ENCODE results near the gene SLCO4C1. TPM values are rescaled to one million over a fixed set of nuclear protein-coding genes. Genes with fewer than 3 reads are reported as not detected.

The SLCO4C1 gene
- total RNA-seq, 2 experiments from 2014 or later = 0.25 to 0.42 TPM

DNA sequence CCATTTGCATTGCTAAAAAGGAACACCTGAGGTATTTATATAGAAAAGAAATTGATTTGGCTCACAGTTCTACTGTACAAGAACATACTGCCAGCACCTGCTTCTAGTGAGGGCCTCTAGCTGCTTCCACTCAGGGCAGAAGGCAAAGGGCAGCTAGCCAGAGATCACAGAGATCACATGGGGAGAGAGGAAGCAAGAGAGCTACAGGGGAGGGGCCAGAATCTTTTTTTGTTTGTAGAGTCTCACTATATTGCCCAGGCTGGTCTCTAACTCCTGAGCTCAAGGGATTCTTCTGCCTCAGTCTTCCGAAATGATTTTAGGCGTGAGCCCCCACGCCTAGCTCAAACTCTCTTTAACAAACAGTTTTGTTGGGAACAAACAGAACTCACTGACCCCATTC lies 6.1 kb downstream of the SLCO4C1 start:
- peaks cover 5% of the 10 kb centered on the region for H3K4me1 Mint-ChIP-seq
- no peak overlapping the region for H3K27ac Mint-ChIP-seq
- DNase-seq = no peak
- ChIA-PET POLR2A (no interaction called here), CTCF (no interaction called here)
- H3K36me3 Mint-ChIP-seq (ENCODE audit: low read depth) = no peaks in the 10 kb centered on the region
- no peak overlapping the region for H3K4me3 Mint-ChIP-seq
- H3K27me3 Mint-ChIP-seq = peaks cover 7% of the 10 kb centered on the region
- H3K9me3 Mint-ChIP-seq = no peaks in the 10 kb centered on the region

GRCh38 chr5:102289251-102289899 lies 6.7 kb downstream of the SLCO4C1 start:
- DNase-seq = no peak
- Mint-ChIP-seq H3K9me3 (no peaks in the 10 kb centered on the region), H3K4me3 (no peak overlapping the region), H3K36me3 (ENCODE audit: low read depth) (no peaks in the 10 kb centered on the region), H3K4me1 (peaks cover under 1% of the 10 kb centered on the region), H3K27ac (no peak overlapping the region), H3K27me3 (peaks cover under 1% of the 10 kb centered on the region)
- POLR2A ChIA-PET = no interaction called here
- CTCF ChIA-PET = no interaction called here

DNA sequence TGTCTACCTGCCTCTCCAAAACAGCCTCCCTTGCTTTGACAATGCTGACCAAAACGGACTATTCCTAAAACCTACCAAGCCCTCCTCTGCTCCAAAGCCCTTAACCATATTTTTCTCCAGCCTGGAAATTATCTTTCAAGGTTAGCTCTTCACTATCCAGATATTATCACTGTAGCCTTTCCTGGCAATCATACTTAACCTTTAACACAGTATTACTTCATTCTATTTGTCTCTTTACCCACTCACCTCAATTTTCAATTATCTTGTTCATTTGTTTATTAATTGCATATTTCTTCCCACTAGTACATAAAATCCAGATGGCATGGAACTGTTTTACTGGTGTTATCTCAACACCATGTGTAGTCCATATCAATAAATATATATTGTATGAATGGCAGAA lies 7.5 kb downstream of the SLCO4C1 start:
- no peak for DNase-seq
- POLR2A ChIA-PET = no interaction called here
- Mint-ChIP-seq H3K4me3 (no peak overlapping the region), H3K4me1 (no peaks in the 10 kb centered on the region), H3K9me3 (no peaks in the 10 kb centered on the region), H3K27me3 (peaks cover 2% of the 10 kb centered on the region), H3K36me3 (ENCODE audit: low read depth) (no peaks in the 10 kb centered on the region), H3K27ac (no peak overlapping the region)
- CTCF ChIA-PET = no interaction called here

GRCh38 chr5:102286476-102286875 lies 9.6 kb downstream of the SLCO4C1 start:
- Mint-ChIP-seq H3K36me3 (ENCODE audit: low read depth) (no peaks in the 10 kb centered on the region), H3K9me3 (no peaks in the 10 kb centered on the region), H3K4me3 (no peak overlapping the region), H3K4me1 (peaks cover 6% of the 10 kb centered on the region), H3K27ac (no peak overlapping the region), H3K27me3 (peaks cover 2% of the 10 kb centered on the region)
- CTCF ChIA-PET = interaction anchor here (3.1 kb wide), 1 partner anchor 8 kb away, joined by 7 read pairs; no protein-coding TSS in a partner anchor
- no peak for DNase-seq
- POLR2A ChIA-PET = no interaction called here

GRCh38 chr5:102283102-102283797 lies 12.8 kb downstream of the SLCO4C1 start:
- Mint-ChIP-seq H3K4me1 (peaks cover 6% of the 10 kb centered on the region), H3K27me3 (peaks cover 4% of the 10 kb centered on the region), H3K27ac (no peak overlapping the region), H3K36me3 (ENCODE audit: low read depth) (no peaks in the 10 kb centered on the region), H3K4me3 (no peak overlapping the region), H3K9me3 (no peaks in the 10 kb centered on the region)
- no peak for DNase-seq
- ChIA-PET POLR2A (no interaction called here), CTCF (no interaction called here)

DNA sequence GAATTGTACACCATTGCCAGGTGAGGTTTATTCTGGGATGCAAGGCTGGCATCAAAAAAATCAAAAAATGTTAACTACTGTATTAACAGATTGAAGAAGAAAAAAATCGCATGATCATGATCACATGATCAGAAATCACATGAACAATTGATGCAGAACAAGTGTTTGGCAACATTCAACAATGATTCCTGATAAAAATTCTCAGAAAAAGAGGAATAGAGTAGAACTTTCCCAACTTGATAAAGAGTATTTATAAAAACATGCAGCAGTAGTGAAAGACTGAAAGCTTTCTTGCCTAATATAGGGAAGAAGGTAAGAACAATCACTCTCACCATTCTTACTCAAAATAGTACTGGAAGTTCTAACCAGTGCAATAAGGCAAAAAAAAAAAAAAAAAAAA lies 16.4 kb downstream of the SLCO4C1 start:
- H3K9me3 Mint-ChIP-seq = no peaks in the 10 kb centered on the region
- H3K4me1 Mint-ChIP-seq = peaks cover 6% of the 10 kb centered on the region
- CTCF ChIA-PET = no interaction called here
- no peak overlapping the region for H3K27ac Mint-ChIP-seq
- H3K4me3 Mint-ChIP-seq = no peak overlapping the region
- POLR2A ChIA-PET = no interaction called here
- H3K36me3 Mint-ChIP-seq (ENCODE audit: low read depth) = no peaks in the 10 kb centered on the region
- H3K27me3 Mint-ChIP-seq = peaks cover 6% of the 10 kb centered on the region
- DNase-seq = no peak

GRCh38 chr5:102278231-102278630 lies 17.9 kb downstream of the SLCO4C1 start:
- Mint-ChIP-seq H3K9me3 (no peaks in the 10 kb centered on the region), H3K4me1 (peaks cover 3% of the 10 kb centered on the region)
- CTCF ChIA-PET = no interaction called here

DNA sequence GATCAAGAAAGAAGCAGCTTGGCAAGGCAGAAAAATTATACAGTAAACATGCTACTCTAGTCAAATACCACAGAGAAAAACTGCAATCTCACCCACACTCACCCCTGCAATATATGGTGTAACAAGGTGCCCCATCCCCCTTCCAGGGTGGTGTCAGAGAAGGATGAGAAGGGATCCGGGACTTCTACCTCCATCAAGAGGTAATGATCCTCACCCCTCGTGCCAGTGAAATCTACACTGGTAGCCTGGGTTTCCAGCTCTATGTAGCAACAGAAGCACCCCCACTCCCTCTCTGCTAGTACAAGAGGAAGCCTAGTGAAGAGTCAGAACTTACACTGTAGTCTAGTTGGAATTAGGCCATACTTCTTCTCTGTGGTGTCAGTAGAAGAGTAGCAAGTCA lies 18.9 kb downstream of the SLCO4C1 start:
- no peak for DNase-seq
- Mint-ChIP-seq H3K27ac (no peak overlapping the region), H3K9me3 (no peaks in the 10 kb centered on the region), H3K36me3 (ENCODE audit: low read depth) (no peaks in the 10 kb centered on the region), H3K27me3 (peaks cover 4% of the 10 kb centered on the region), H3K4me1 (no peaks in the 10 kb centered on the region), H3K4me3 (no peak overlapping the region)
- POLR2A ChIA-PET = no interaction called here
- CTCF ChIA-PET = no interaction called here

More at GRCh38 chr5:102278231-102278630, 17.9 kb downstream of the SLCO4C1 start:
- Mint-ChIP-seq H3K36me3 (ENCODE audit: low read depth) (no peaks in the 10 kb centered on the region), H3K27ac (no peak overlapping the region), H3K27me3 (peaks cover 4% of the 10 kb centered on the region), H3K4me3 (no peak overlapping the region)
- DNase-seq = no peak
- POLR2A ChIA-PET = no interaction called here

- Mint-ChIP-seq H3K36me3 (ENCODE audit: low read depth) (no peaks in the 10 kb centered on the region), H3K4me1 (no peaks in the 10 kb centered on the region), H3K27me3 (no peaks in the 10 kb centered on the region), H3K9me3 (peaks cover 9% of the 10 kb centered on the region), H3K27ac (no peak overlapping the region), H3K4me3 (no peak overlapping the region)
- POLR2A ChIA-PET = no interaction called here
- DNase-seq = no peak
- CTCF ChIA-PET = no interaction called here
Measured at GRCh38 chr5:102271759-102272158, 24.3 kb downstream of the SLCO4C1 start.

DNA sequence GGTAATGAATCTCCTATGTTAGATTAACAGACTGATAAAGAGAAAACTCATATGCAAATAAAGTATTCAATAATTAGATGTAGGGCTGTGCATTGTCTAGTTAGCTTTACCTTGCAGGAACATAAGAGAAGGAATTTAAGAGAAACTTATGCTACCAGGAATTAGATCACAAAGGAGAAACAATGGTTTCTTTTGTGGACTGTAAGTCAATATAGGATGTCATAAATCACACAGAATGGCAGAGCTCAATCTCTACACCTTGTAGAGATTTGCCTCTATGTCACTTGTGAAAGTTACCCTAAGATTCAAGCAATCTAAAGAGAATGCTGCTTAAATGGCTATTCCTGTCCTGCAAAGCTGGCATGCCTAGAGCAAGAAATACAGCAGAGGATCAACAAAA lies 26.0 kb downstream of the SLCO4C1 start:
- POLR2A ChIA-PET = no interaction called here
- H3K27me3 Mint-ChIP-seq = no peaks in the 10 kb centered on the region
- no peaks in the 10 kb centered on the region for H3K4me1 Mint-ChIP-seq
- CTCF ChIA-PET = no interaction called here
- H3K4me3 Mint-ChIP-seq = no peak overlapping the region
- H3K9me3 Mint-ChIP-seq = peaks cover 9% of the 10 kb centered on the region
- no peak overlapping the region for H3K27ac Mint-ChIP-seq
- DNase-seq = no peak
- no peaks in the 10 kb centered on the region for H3K36me3 Mint-ChIP-seq (ENCODE audit: low read depth)

- Mint-ChIP-seq H3K36me3 (ENCODE audit: low read depth) (no peaks in the 10 kb centered on the region), H3K4me3 (no peak overlapping the region), H3K27me3 (no peaks in the 10 kb centered on the region), H3K4me1 (no peaks in the 10 kb centered on the region), H3K27ac (no peak overlapping the region), H3K9me3 (no peaks in the 10 kb centered on the region)
- no peak for DNase-seq
- ChIA-PET POLR2A (no interaction called here), CTCF (no interaction called here)
Measured at GRCh38 chr5:102262688-102263087, 33.4 kb downstream of the SLCO4C1 start.

DNA sequence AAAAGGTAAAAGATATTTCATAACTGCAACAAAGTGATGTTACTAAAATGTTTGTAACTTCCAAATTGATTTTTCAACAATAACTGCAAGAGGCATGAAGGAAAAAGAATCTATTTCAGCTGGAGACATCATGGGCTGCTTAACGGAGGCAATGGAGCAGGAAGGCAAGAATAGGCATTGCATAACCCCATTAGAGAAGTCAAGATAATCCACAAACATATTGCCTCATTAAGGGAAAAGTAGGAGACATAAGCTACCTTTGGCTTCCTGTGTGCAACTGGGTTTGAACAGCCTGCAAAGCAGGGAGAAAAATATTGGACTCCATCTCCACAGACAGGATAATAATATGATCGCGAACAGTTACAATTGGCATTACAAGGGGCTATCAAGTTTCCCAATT lies 46.7 kb downstream of the SLCO4C1 start:
- no peak for DNase-seq
- H3K4me1 Mint-ChIP-seq = no peaks in the 10 kb centered on the region
- no peak overlapping the region for H3K4me3 Mint-ChIP-seq
- POLR2A ChIA-PET = no interaction called here
- CTCF ChIA-PET = no interaction called here
- no peaks in the 10 kb centered on the region for H3K9me3 Mint-ChIP-seq
- no peaks in the 10 kb centered on the region for H3K27me3 Mint-ChIP-seq
- H3K36me3 Mint-ChIP-seq (ENCODE audit: low read depth) = no peaks in the 10 kb centered on the region
- H3K27ac Mint-ChIP-seq = no peak overlapping the region

- no peak for DNase-seq
- Mint-ChIP-seq H3K4me3 (no peak overlapping the region), H3K27ac (no peak overlapping the region), H3K27me3 (no peaks in the 10 kb centered on the region), H3K4me1 (no peaks in the 10 kb centered on the region), H3K9me3 (no peaks in the 10 kb centered on the region), H3K36me3 (ENCODE audit: low read depth) (no peaks in the 10 kb centered on the region)
- ChIA-PET CTCF (no interaction called here), POLR2A (no interaction called here)
Measured at GRCh38 chr5:102243213-102243612, 52.9 kb downstream of the SLCO4C1 start.

DNA sequence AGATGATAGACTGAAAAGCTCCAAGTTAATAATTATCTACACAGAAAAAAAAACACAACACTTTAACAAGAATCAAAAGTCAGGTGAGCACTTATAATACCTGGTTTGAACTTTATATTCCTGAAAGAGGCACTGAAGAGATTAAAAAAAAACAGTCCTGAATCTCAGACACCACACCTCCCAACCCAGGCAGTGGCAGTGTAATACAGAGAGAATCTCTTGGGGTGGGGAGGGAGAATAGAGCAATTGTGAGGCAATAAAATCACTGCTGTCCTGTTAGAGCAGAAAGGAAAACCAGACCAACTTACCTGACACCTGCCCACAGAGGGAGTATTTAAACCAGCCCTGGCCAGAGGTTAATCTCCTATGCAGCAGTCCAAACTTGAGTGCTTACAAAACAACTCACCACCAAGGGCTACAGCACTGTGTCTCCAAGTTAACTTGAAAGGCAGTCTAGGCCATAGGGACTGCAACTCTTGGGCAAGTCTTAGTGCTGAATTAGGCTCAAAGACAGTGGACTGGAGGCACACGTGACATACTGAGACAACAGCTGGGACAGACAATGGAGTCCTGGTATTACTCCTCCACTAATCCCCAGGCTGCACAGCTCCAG lies 54.2 kb downstream of the SLCO4C1 start:
- H3K27me3 Mint-ChIP-seq = no peaks in the 10 kb centered on the region
- H3K4me1 Mint-ChIP-seq = no peaks in the 10 kb centered on the region
- no peak for DNase-seq
- H3K4me3 Mint-ChIP-seq = no peak overlapping the region
- H3K36me3 Mint-ChIP-seq (ENCODE audit: low read depth) = no peaks in the 10 kb centered on the region
- CTCF ChIA-PET = no interaction called here
- POLR2A ChIA-PET = no interaction called here
- H3K9me3 Mint-ChIP-seq = no peaks in the 10 kb centered on the region
- no peak overlapping the region for H3K27ac Mint-ChIP-seq
